Measurements from ENCODE around the gene ANKRD42. TPM values are rescaled to one million over a fixed set of nuclear protein-coding genes. Genes with fewer than 3 reads are reported as not detected.

Gene ANKRD42
- total and polyA plus RNA-seq, 9 of the 15 experiments (the other 6 are each of a cell fraction or from before 2014, with no cell fraction given) = 2.8 to 9.1 (median 6.1) TPM

DNA sequence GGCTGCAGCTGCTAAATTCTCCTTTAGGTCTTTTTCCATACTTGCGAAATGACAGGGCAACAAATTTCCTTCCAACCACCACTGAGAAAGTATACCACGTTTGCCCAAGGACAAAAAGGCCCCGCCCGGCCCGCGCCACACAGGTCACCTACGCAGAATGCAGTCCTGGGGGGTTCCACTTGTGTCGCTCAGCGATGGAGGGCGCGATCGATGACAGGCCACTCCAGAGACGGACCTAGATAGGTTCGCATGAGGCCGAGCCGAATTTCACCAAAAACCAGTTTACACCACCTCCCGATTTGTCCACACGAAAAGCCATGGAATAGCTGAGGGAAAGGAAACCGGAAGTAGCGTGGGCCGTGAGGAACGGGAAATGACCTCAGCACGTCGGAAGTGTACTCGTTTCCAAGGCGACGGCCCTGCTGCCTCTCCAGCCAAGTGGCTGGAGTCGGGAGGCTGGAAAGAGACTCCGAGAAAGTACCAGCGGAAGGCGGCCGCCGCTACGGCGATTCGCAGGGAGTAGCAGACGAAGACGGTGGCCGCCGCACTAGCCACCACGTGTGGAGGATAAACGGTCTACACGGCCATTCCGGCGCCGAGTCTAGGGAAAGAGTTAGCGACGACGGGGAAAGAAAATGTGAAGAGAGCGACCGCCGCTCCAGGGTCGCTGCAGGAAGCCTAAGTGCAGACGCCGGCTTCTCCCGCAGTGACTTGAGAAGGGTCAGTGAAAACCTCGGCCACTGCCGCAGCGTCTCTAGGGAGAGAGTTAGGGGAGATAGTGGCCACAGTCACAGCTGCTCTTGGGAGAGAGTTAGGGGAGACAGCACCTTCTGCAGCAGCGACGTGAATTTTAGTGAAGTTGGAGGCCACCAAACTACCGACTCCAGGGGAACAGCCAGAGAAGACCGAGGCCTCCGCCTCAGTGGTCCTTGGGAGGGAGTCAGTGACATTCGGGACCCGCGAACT lies at the start of gene ANKRD42 (continued):
- TF ChIP-seq POLR2AphosphoS5 (IDR thresholded peaks at IDR 0.05; ENCODE audit: control insufficient read depth, insufficient read depth, low read depth, low read length) (peak; percentile 75), ZNF644 (tag; IDR thresholded peaks at IDR 0.05; ENCODE audit: low read depth) (no peak), CAMTA2 (CRISPR knock-in tag; conservative IDR thresholded peaks at IDR 0.05) (no peak), ZBTB8A (IDR thresholded peaks at IDR 0.05; ENCODE audit: partially characterized antibody) (no peak), JUND (IDR thresholded peaks at IDR 0.05; ENCODE audit: borderline replicate concordance, low read depth, low read length) (peak; percentile 79), JUND (tag; IDR thresholded peaks at IDR 0.05; ENCODE audit: borderline replicate concordance, low read depth, low read length) (peak; percentile 68; the same call in 1 of the 3 replicates), SMAD4 (CRISPR knock-in tag; conservative IDR thresholded peaks at IDR 0.05) (peak; percentile 40; the same call in 1 of the 2 replicates)
- TF ChIP-seq, protein P1, sequence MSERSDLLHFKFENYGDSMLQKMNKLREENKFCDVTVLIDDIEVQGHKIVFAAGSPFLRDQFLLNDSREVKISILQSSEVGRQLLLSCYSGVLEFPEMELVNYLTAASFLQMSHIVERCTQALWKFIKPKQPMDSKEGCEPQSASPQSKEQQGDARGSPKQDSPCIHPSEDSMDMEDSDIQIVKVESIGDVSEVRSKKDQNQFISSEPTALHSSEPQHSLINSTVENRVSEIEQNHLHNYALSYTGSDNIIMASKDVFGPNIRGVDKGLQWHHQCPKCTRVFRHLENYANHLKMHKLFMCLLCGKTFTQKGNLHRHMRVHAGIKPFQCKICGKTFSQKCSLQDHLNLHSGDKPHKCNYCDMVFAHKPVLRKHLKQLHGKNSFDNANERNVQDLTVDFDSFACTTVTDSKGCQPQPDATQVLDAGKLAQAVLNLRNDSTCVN (CRISPR knock-in tag; IDR thresholded peaks at IDR 0.05) = peak; percentile 79; the same call in 1 of the 2 replicates
- TF ChIP-seq, protein P2, sequence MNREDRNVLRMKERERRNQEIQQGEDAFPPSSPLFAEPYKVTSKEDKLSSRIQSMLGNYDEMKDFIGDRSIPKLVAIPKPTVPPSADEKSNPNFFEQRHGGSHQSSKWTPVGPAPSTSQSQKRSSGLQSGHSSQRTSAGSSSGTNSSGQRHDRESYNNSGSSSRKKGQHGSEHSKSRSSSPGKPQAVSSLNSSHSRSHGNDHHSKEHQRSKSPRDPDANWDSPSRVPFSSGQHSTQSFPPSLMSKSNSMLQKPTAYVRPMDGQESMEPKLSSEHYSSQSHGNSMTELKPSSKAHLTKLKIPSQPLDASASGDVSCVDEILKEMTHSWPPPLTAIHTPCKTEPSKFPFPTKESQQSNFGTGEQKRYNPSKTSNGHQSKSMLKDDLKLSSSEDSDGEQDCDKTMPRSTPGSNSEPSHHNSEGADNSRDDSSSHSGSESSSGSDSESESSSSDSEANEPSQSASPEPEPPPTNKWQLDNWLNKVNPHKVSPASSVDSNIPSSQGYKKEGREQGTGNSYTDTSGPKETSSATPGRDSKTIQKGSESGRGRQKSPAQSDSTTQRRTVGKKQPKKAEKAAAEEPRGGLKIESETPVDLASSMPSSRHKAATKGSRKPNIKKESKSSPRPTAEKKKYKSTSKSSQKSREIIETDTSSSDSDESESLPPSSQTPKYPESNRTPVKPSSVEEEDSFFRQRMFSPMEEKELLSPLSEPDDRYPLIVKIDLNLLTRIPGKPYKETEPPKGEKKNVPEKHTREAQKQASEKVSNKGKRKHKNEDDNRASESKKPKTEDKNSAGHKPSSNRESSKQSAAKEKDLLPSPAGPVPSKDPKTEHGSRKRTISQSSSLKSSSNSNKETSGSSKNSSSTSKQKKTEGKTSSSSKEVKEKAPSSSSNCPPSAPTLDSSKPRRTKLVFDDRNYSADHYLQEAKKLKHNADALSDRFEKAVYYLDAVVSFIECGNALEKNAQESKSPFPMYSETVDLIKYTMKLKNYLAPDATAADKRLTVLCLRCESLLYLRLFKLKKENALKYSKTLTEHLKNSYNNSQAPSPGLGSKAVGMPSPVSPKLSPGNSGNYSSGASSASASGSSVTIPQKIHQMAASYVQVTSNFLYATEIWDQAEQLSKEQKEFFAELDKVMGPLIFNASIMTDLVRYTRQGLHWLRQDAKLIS (CRISPR knock-in tag; IDR thresholded peaks at IDR 0.05) = peak; percentile 66; the same call in 1 of the 2 replicates
